ENCODE data around the gene WIPF3.

Gene WIPF3

GRCh38 chr7:29873644-29874294 is 67.5 kb downstream of the WIPF3 start:
- Histone ChIP-seq H3K27me3 (ENCODE audit: control insufficient read depth in 5 of 5, insufficient read depth in 4 of 5, low read length in 5 of 5) (no peaks in the 10 kb centered on the region), H3K4me1 (ENCODE audit: control insufficient read depth in 5 of 5, insufficient read depth in 5 of 5, low read length in 5 of 5) (peaks cover 0 to 5% (median 0%) of the 10 kb centered on the region in 5 donors), H3K27ac (ENCODE audit: low read depth, low read length) (no peak overlapping the region), H3K36me3 (ENCODE audit: control insufficient read depth in 5 of 5, insufficient read depth in 5 of 5, low read length in 5 of 5) (no peaks in the 10 kb centered on the region), H3K9me3 (ENCODE audit: control insufficient read depth in 5 of 5, low read length in 5 of 5) (no peaks in the 10 kb centered on the region), H3K4me3 (ENCODE audit: low read depth in 1 of 5, low read length in 5 of 5) (no peak overlapping the region), H3K9ac (ENCODE audit: low read length in 5 of 5) (no peak overlapping the region)

GRCh38 chr7:29875741-29876140 is 69.4 kb downstream of the WIPF3 start:
- Histone ChIP-seq H3K9ac (ENCODE audit: low read length in 5 of 5) (no peak overlapping the region), H3K36me3 (ENCODE audit: control insufficient read depth in 5 of 5, insufficient read depth in 5 of 5, low read length in 5 of 5) (no peaks in the 10 kb centered on the region), H3K27me3 (ENCODE audit: control insufficient read depth in 5 of 5, insufficient read depth in 4 of 5, low read length in 5 of 5) (no peaks in the 10 kb centered on the region), H3K4me3 (ENCODE audit: low read depth in 1 of 5, low read length in 5 of 5) (no peak overlapping the region), H3K9me3 (ENCODE audit: control insufficient read depth in 5 of 5, low read length in 5 of 5) (no peaks in the 10 kb centered on the region), H3K27ac (ENCODE audit: low read depth, low read length) (no peak overlapping the region), H3K4me1 (ENCODE audit: control insufficient read depth in 5 of 5, insufficient read depth in 5 of 5, low read length in 5 of 5) (peaks cover 0 to 11% (median 0%) of the 10 kb centered on the region in 5 donors)

- H3K27me3 ChIP-seq (ENCODE audit: control insufficient read depth in 5 of 5, insufficient read depth in 4 of 5, low read length in 5 of 5) = no peaks in the 10 kb centered on the region
- H3K4me1 ChIP-seq (ENCODE audit: control insufficient read depth in 5 of 5, insufficient read depth in 5 of 5, low read length in 5 of 5) = peaks cover 0 to 11% (median 0%) of the 10 kb centered on the region in 5 donors
- H3K4me3 ChIP-seq (ENCODE audit: low read depth in 1 of 5, low read length in 5 of 5) = no peak overlapping the region
- no peak overlapping the region for H3K9ac ChIP-seq (ENCODE audit: low read length in 5 of 5)
- H3K36me3 ChIP-seq (ENCODE audit: control insufficient read depth in 5 of 5, insufficient read depth in 5 of 5, low read length in 5 of 5) = no peaks in the 10 kb centered on the region
- H3K9me3 ChIP-seq (ENCODE audit: control insufficient read depth in 5 of 5, low read length in 5 of 5) = no peaks in the 10 kb centered on the region
- no peak overlapping the region for H3K27ac ChIP-seq (ENCODE audit: low read depth, low read length)
Observed at GRCh38 chr7:29877196-29877595, 70.9 kb downstream of the WIPF3 start.

DNA sequence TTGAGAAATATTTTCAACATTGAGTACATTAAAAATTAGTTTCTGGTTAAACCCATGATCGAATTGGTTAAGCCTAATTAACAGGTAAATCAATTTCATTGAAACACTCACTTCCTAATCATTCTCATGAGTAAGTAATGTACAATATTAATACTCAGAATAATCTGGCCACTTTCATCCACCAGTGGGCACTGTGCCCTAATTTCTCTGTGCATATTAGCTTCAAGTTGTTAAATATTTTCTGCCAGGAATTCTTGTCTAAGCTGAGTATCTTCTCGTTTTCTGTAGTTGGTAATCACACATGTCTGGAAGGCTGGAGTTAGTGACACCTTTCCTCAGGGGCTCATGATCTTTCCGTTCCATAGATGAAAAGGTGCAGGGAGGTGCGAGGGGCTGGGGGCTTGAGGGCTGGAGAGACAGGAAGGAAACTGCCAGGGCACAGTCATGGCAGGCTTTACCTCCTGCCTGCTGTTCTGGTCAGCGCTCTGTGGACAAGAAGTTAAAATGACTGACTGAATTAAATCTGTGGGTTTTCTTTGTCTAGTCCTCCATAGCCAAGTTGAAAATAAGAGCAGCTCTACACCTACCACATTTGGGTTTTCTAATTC is 71.9 kb downstream of the WIPF3 start:
- Histone ChIP-seq H3K9me3 (ENCODE audit: control insufficient read depth in 5 of 5, low read length in 5 of 5) (no peaks in the 10 kb centered on the region), H3K27me3 (ENCODE audit: control insufficient read depth in 5 of 5, insufficient read depth in 4 of 5, low read length in 5 of 5) (no peaks in the 10 kb centered on the region), H3K4me1 (ENCODE audit: control insufficient read depth in 5 of 5, insufficient read depth in 5 of 5, low read length in 5 of 5) (peaks cover 0 to 11% (median 0%) of the 10 kb centered on the region in 5 donors), H3K27ac (ENCODE audit: low read depth, low read length) (no peak overlapping the region), H3K4me3 (ENCODE audit: low read depth in 1 of 5, low read length in 5 of 5) (no peak overlapping the region), H3K9ac (ENCODE audit: low read length in 5 of 5) (no peak overlapping the region), H3K36me3 (ENCODE audit: control insufficient read depth in 5 of 5, insufficient read depth in 5 of 5, low read length in 5 of 5) (no peaks in the 10 kb centered on the region)

DNA sequence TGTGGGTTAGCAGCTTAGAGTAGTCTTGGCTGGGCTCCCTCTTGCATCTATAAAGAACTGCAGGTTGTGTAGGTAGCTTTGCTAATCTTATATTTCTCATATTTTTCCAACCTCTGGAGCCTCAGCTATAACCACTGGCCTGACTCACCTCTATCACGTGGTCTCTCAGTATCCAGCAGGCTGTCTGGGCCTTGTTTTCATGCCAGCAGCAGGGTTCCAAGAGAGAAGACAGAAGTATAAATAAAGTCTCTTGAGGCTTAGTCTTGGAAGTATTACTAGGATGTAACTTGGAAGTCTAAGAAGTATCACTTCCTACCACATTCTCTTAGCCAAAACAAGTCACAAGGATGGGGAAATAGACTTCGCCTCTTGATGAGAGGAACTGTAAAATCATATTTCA is 73.3 kb downstream of the WIPF3 start:
- Histone ChIP-seq H3K36me3 (ENCODE audit: control insufficient read depth in 5 of 5, insufficient read depth in 5 of 5, low read length in 5 of 5) (no peaks in the 10 kb centered on the region), H3K27me3 (ENCODE audit: control insufficient read depth in 5 of 5, insufficient read depth in 4 of 5, low read length in 5 of 5) (peaks cover 2 to 6% (median 5%) of the 10 kb centered on the region in 5 donors), H3K4me3 (ENCODE audit: low read depth in 1 of 5, low read length in 5 of 5) (no peak overlapping the region), H3K9me3 (ENCODE audit: control insufficient read depth in 5 of 5, low read length in 5 of 5) (no peaks in the 10 kb centered on the region), H3K9ac (ENCODE audit: low read length in 5 of 5) (no peak overlapping the region), H3K4me1 (ENCODE audit: control insufficient read depth in 5 of 5, insufficient read depth in 5 of 5, low read length in 5 of 5) (peaks cover 0 to 13% (median 0%) of the 10 kb centered on the region in 5 donors), H3K27ac (ENCODE audit: low read depth, low read length) (no peak overlapping the region)

DNA sequence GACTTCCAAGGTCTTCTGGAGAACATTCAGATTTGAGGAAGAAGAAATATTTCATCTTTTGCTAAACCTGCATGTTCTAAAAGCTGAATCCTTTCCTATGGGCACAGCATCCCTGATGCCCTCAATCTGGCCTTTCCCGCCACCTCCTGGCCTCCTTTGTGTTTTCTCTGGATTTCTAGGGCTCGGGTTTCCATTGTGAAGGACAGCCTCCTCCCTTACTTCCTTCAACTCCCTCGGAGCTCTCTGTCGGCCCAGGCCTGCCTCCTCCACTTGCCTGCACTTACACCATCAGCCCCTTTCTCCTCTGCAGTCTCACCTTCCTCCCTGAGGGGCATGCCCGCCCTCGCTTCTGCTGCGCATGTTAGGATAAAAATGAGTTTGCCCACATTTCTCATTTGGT is 75.4 kb downstream of the WIPF3 start:
- no peak overlapping the region for H3K27ac ChIP-seq (ENCODE audit: low read depth, low read length)
- H3K36me3 ChIP-seq (ENCODE audit: control insufficient read depth in 5 of 5, insufficient read depth in 5 of 5, low read length in 5 of 5) = no peaks in the 10 kb centered on the region
- peaks cover 2 to 10% (median 6%) of the 10 kb centered on the region in 5 donors for H3K27me3 ChIP-seq (ENCODE audit: control insufficient read depth in 5 of 5, insufficient read depth in 4 of 5, low read length in 5 of 5)
- H3K4me1 ChIP-seq (ENCODE audit: control insufficient read depth in 5 of 5, insufficient read depth in 5 of 5, low read length in 5 of 5) = peaks cover 0 to 13% (median 0%) of the 10 kb centered on the region in 5 donors
- H3K4me3 ChIP-seq (ENCODE audit: low read depth in 1 of 5, low read length in 5 of 5) = no peak overlapping the region
- H3K9me3 ChIP-seq (ENCODE audit: control insufficient read depth in 5 of 5, low read length in 5 of 5) = no peaks in the 10 kb centered on the region
- no peak overlapping the region for H3K9ac ChIP-seq (ENCODE audit: low read length in 5 of 5)

DNA sequence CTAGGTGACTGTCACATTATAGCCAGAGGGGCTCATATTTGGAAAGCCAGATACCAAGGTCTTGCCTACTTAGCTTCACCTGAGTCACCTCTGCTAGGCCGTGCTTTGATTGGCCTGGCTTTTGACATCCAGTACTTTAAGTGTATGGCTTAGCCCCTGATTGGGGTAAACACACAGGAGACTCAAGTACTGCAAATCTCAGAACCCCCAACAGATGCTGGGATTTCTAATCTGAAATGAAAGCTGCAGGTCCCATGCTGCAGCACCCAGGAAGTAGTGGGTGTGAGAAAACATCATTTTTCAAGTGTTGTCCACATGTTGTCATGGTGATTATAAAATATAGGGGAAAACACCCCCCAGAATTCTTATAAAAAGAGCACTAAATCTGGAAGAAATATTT is 76.2 kb downstream of the WIPF3 start:
- Histone ChIP-seq H3K4me3 (ENCODE audit: low read depth in 1 of 5, low read length in 5 of 5) (no peak overlapping the region), H3K9me3 (ENCODE audit: control insufficient read depth in 5 of 5, low read length in 5 of 5) (no peaks in the 10 kb centered on the region), H3K27me3 (ENCODE audit: control insufficient read depth in 5 of 5, insufficient read depth in 4 of 5, low read length in 5 of 5) (peaks cover 2 to 10% (median 8%) of the 10 kb centered on the region in 5 donors)

GRCh38 chr7:29883462-29884398 is 77.4 kb downstream of the WIPF3 start:
- peaks cover 0 to 8% (median 0%) of the 10 kb centered on the region in 5 donors for H3K4me1 ChIP-seq (ENCODE audit: control insufficient read depth in 5 of 5, insufficient read depth in 5 of 5, low read length in 5 of 5)
- no peak overlapping the region for H3K27ac ChIP-seq (ENCODE audit: low read depth, low read length)
- no peak overlapping the region for H3K4me3 ChIP-seq (ENCODE audit: low read depth in 1 of 5, low read length in 5 of 5)
- H3K27me3 ChIP-seq (ENCODE audit: control insufficient read depth in 5 of 5, insufficient read depth in 4 of 5, low read length in 5 of 5) = peaks cover 2 to 10% (median 8%) of the 10 kb centered on the region in 5 donors
- H3K9ac ChIP-seq (ENCODE audit: low read length in 5 of 5) = no peak overlapping the region
- no peaks in the 10 kb centered on the region for H3K36me3 ChIP-seq (ENCODE audit: control insufficient read depth in 5 of 5, insufficient read depth in 5 of 5, low read length in 5 of 5)
- no peaks in the 10 kb centered on the region for H3K9me3 ChIP-seq (ENCODE audit: control insufficient read depth in 5 of 5, low read length in 5 of 5)

More for the DNA sequence above, 76.2 kb downstream of the WIPF3 start:
- Histone ChIP-seq H3K9ac (ENCODE audit: low read length in 5 of 5) (no peak overlapping the region), H3K4me1 (ENCODE audit: control insufficient read depth in 5 of 5, insufficient read depth in 5 of 5, low read length in 5 of 5) (peaks cover 0 to 13% (median 0%) of the 10 kb centered on the region in 5 donors), H3K36me3 (ENCODE audit: control insufficient read depth in 5 of 5, insufficient read depth in 5 of 5, low read length in 5 of 5) (no peaks in the 10 kb centered on the region), H3K27ac (ENCODE audit: low read depth, low read length) (no peak overlapping the region)

DNA sequence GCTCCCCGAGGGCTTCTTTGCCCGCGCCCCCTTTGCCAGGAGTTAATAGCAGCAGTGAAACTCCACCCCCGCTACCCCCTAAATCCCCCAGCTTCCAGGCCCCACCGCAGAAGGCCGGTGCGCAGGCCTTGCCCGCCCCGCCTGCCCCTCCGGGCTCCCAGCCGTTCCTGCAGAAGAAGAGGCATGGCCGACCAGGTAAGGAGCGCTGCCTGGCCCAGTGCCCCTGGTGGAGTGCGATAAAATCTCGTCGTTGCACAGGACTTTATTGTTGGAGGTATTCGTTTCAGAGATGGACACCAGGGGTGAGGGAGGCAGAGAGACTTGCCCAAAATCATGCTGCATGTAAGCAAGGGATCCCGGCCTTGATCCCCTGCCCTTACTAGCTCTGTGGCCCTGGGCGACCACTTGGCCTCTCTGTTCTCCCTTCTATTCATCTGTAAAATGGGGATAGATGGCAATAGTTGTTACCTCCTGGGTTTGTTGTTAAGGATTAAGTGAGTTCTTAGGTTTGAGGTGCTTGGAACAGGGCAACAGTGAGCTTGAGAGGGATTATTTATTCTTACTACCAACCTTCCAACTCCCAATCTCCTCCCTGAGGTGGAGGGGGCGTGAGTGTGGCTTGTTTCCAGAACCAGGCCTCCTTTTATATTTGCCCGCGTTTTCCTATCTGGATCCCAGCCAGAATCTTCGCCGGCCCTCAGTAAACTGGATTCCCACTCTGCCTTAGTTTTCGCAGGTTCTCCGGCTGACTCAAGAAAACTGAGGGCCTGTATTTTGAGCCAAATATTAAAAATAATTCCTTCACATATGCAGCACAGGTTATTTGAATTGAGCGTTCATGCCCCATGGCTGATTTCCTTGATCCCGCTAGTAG is 78.3 kb downstream of the WIPF3 start:
- peaks cover 2 to 10% (median 8%) of the 10 kb centered on the region in 5 donors for H3K27me3 ChIP-seq (ENCODE audit: control insufficient read depth in 5 of 5, insufficient read depth in 4 of 5, low read length in 5 of 5)

More for the DNA sequence above, 78.3 kb downstream of the WIPF3 start:
- peaks cover 0 to 8% (median 0%) of the 10 kb centered on the region in 5 donors for H3K4me1 ChIP-seq (ENCODE audit: control insufficient read depth in 5 of 5, insufficient read depth in 5 of 5, low read length in 5 of 5)
- no peaks in the 10 kb centered on the region for H3K36me3 ChIP-seq (ENCODE audit: control insufficient read depth in 5 of 5, insufficient read depth in 5 of 5, low read length in 5 of 5)
- H3K4me3 ChIP-seq (ENCODE audit: low read depth in 1 of 5, low read length in 5 of 5) = no peak overlapping the region
- no peaks in the 10 kb centered on the region for H3K9me3 ChIP-seq (ENCODE audit: control insufficient read depth in 5 of 5, low read length in 5 of 5)
- H3K27ac ChIP-seq (ENCODE audit: low read depth, low read length) = no peak overlapping the region
- H3K9ac ChIP-seq (ENCODE audit: low read length in 5 of 5) = no peak overlapping the region

Data from subcutaneous abdominal adipose tissue (tissue), 5 donors.